ENCODE data around the gene SRSF11. TPM values are rescaled to one million over a fixed set of nuclear protein-coding genes. Genes with fewer than 3 reads are reported as not detected.

The SRSF11 gene
- total RNA-seq, 1 experiment from 2014 or later: 112 TPM

DNA sequence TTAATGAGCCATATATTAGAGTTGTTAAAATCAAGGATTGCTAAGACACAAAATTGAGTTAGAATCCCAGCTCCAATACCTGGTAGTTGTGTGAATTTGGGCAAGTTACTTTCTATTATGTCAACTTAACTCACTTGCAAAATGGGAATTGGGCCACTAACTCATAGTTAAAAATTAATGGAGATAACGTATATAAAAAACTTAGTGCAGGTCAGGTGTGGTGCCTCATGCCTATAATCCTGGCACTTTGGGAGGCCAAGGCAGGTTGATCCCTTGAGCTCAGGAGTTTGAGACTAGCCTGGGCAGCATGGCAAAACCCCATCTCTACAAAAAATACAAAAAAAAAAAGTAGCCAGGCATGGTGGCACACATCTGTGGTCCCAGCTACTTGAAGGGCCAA lies 57.5 kb downstream of the SRSF11 start:
- no peaks in the 10 kb centered on the region for H3K27me3 ChIP-seq (ENCODE audit: low read length)
- no peak overlapping the region for H3K4me2 ChIP-seq (ENCODE audit: low read length)
- DNase-seq (no peak), ATAC-seq (no peak)
- BruUV-seq (replicated peaks): no TSS peak
- H3K4me1 ChIP-seq (ENCODE audit: insufficient read depth, low read length): no peaks in the 10 kb centered on the region
- H4K20me1 ChIP-seq (ENCODE audit: low read length): no peaks in the 10 kb centered on the region
- no peaks in the 10 kb centered on the region for H3K9me3 ChIP-seq (ENCODE audit: low read length)
- H3K4me3 ChIP-seq (ENCODE audit: low read length): no peak overlapping the region
- no peak overlapping the region for H3K9ac ChIP-seq (ENCODE audit: low read length)
- no peaks in the 10 kb centered on the region for H3K79me2 ChIP-seq (ENCODE audit: low read length)
- no peak overlapping the region for H3K27ac ChIP-seq (ENCODE audit: low read length)
- no peak overlapping the region for H2AFZ ChIP-seq (ENCODE audit: low read length)
- CTCF ChIA-PET: no interaction called here
- POLR2A ChIA-PET (ENCODE audit: unreplicated experiment): no interaction called here
- no peaks in the 10 kb centered on the region for H3K9me2 ChIP-seq (replicated peaks; ENCODE audit: low read length)
- TF ChIP-seq EZH2 (IDR thresholded peaks at IDR 0.05; ENCODE audit: low read length, unreplicated experiment) (no peak), EZH2phosphoT487 (IDR thresholded peaks at IDR 0.05; ENCODE audit: borderline replicate concordance, low read length) (no peak)
- TF ChIP-seq, protein P1, sequence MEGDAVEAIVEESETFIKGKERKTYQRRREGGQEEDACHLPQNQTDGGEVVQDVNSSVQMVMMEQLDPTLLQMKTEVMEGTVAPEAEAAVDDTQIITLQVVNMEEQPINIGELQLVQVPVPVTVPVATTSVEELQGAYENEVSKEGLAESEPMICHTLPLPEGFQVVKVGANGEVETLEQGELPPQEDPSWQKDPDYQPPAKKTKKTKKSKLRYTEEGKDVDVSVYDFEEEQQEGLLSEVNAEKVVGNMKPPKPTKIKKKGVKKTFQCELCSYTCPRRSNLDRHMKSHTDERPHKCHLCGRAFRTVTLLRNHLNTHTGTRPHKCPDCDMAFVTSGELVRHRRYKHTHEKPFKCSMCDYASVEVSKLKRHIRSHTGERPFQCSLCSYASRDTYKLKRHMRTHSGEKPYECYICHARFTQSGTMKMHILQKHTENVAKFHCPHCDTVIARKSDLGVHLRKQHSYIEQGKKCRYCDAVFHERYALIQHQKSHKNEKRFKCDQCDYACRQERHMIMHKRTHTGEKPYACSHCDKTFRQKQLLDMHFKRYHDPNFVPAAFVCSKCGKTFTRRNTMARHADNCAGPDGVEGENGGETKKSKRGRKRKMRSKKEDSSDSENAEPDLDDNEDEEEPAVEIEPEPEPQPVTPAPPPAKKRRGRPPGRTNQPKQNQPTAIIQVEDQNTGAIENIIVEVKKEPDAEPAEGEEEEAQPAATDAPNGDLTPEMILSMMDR (conservative IDR thresholded peaks at IDR 0.05; ENCODE audit: low read depth, low read length): no peak
- H3K36me3 ChIP-seq (ENCODE audit: low read depth, low read length): peaks cover 15% of the 10 kb centered on the region
- intact Hi-C loops (cut with micrococcal nuclease): no loop called here
- no peaks in the 10 kb centered on the region for H3F3A ChIP-seq (ENCODE audit: low read length, unreplicated experiment)

DNA sequence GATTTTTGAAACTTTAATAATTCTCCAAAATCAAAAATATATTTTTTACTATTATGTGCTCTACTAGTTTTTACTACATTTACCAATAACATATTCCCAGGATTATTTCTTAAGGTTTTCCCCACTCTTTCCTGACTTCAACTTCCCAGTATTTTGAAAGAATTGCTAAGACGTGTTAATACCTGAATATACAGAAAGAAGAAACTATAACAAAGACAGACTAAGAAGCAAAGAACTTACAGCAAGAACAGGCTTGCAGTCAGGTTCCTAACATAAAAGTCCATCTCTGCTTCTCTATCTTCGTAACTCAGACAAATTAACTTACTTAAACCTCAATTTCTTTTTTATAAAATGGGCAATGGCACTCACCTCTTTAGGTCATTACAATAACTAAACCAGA lies 63.2 kb downstream of the SRSF11 start:
- Histone ChIP-seq H3K4me1 (ENCODE audit: insufficient read depth, low read length) (no peaks in the 10 kb centered on the region), H3K9me2 (replicated peaks; ENCODE audit: low read length) (no peaks in the 10 kb centered on the region), H3K9ac (ENCODE audit: low read length) (no peak overlapping the region), H3K4me2 (ENCODE audit: low read length) (no peak overlapping the region), H3K79me2 (ENCODE audit: low read length) (no peaks in the 10 kb centered on the region), H3K36me3 (ENCODE audit: low read depth, low read length) (peaks cover 8% of the 10 kb centered on the region; the same call in 1 of the 2 replicates), H4K20me1 (ENCODE audit: low read length) (no peaks in the 10 kb centered on the region), H3F3A (ENCODE audit: low read length, unreplicated experiment) (no peaks in the 10 kb centered on the region), H3K27ac (ENCODE audit: low read length) (no peak overlapping the region), H3K4me3 (ENCODE audit: low read length) (no peak overlapping the region), H3K9me3 (ENCODE audit: low read length) (no peaks in the 10 kb centered on the region), H3K27me3 (ENCODE audit: low read length) (no peaks in the 10 kb centered on the region), H2AFZ (ENCODE audit: low read length) (no peak overlapping the region)
- TF ChIP-seq EZH2phosphoT487 (IDR thresholded peaks at IDR 0.05; ENCODE audit: borderline replicate concordance, low read length): no peak
- TF ChIP-seq EZH2 (IDR thresholded peaks at IDR 0.05; ENCODE audit: low read length, unreplicated experiment): no peak
- TF ChIP-seq, protein P1 (conservative IDR thresholded peaks at IDR 0.05; ENCODE audit: low read depth, low read length): no peak
- DNase-seq: no peak
- POLR2A ChIA-PET (ENCODE audit: unreplicated experiment): no interaction called here
- intact Hi-C loops (cut with micrococcal nuclease): no loop called here
- ATAC-seq: no peak
- CTCF ChIA-PET: no interaction called here
- no TSS peak for BruUV-seq (replicated peaks)

DNA sequence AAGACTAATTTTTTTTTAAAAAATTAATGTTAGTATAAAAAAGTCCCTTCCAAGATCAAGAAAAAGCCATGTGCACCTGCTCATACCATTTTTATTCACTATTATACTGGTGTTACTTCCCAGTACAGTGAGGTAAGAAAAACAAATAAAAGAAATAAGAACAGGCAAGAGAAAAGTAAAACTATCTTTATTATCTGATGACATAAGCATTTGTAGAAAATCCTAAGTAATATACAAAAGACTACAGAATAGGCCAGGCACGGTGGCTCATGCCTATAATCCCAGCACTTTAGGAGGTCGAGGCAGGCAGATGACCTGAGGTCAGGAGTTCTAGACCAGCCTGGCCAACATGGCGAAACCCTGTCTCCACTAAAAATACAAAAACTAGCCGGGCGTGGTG lies 65.3 kb downstream of the SRSF11 start:
- no peak for DNase-seq
- ChIA-PET CTCF (no interaction called here), POLR2A (ENCODE audit: unreplicated experiment) (no interaction called here)
- H3F3A ChIP-seq (ENCODE audit: low read length, unreplicated experiment): no peaks in the 10 kb centered on the region
- no peak for ATAC-seq
- TF ChIP-seq EZH2phosphoT487 (IDR thresholded peaks at IDR 0.05; ENCODE audit: borderline replicate concordance, low read length): no peak
- TF ChIP-seq, protein P1 (conservative IDR thresholded peaks at IDR 0.05; ENCODE audit: low read depth, low read length): no peak
- TF ChIP-seq EZH2 (IDR thresholded peaks at IDR 0.05; ENCODE audit: low read length, unreplicated experiment): no peak
- H3K4me2 ChIP-seq (ENCODE audit: low read length): no peak overlapping the region
- H3K4me1 ChIP-seq (ENCODE audit: insufficient read depth, low read length): no peaks in the 10 kb centered on the region; the same call in 1 of the 2 replicates
- no peaks in the 10 kb centered on the region for H3K27me3 ChIP-seq (ENCODE audit: low read length)
- no peaks in the 10 kb centered on the region for H4K20me1 ChIP-seq (ENCODE audit: low read length)
- intact Hi-C loops (cut with micrococcal nuclease): no loop called here
- H2AFZ ChIP-seq (ENCODE audit: low read length): no peak overlapping the region
- H3K9ac ChIP-seq (ENCODE audit: low read length): no peak overlapping the region
- no peaks in the 10 kb centered on the region for H3K9me2 ChIP-seq (replicated peaks; ENCODE audit: low read length)
- H3K27ac ChIP-seq (ENCODE audit: low read length): no peak overlapping the region
- BruUV-seq (replicated peaks): no TSS peak
- H3K36me3 ChIP-seq (ENCODE audit: low read depth, low read length): peaks cover 16% of the 10 kb centered on the region; the same call in 1 of the 2 replicates
- no peaks in the 10 kb centered on the region for H3K9me3 ChIP-seq (ENCODE audit: low read length)
- H3K4me3 ChIP-seq (ENCODE audit: low read length): no peak overlapping the region
- H3K79me2 ChIP-seq (ENCODE audit: low read length): no peaks in the 10 kb centered on the region

Data from PC-3 (cell line).